ENCODE data around the gene XCL1.
"Not testable (repeated sequence)": the region's sequence is repeated elsewhere in the genome, so short reads cannot be mapped to it uniquely, and the experiment has no call there.

DNA sequence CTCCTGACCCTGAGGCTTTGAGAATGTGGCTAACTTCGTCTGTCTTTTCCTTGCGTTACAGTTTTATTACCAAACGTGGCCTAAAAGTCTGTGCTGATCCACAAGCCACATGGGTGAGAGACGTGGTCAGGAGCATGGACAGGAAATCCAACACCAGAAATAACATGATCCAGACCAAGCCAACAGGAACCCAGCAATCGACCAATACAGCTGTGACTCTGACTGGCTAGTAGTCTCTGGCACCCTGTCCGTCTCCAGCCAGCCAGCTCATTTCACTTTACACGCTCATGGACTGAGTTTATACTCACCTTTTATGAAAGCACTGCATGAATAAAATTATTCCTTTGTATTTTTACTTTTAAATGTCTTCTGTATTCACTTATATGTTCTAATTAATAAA, 4.6 kb downstream of the XCL1 start:
- TF ChIP-seq, protein P1, sequence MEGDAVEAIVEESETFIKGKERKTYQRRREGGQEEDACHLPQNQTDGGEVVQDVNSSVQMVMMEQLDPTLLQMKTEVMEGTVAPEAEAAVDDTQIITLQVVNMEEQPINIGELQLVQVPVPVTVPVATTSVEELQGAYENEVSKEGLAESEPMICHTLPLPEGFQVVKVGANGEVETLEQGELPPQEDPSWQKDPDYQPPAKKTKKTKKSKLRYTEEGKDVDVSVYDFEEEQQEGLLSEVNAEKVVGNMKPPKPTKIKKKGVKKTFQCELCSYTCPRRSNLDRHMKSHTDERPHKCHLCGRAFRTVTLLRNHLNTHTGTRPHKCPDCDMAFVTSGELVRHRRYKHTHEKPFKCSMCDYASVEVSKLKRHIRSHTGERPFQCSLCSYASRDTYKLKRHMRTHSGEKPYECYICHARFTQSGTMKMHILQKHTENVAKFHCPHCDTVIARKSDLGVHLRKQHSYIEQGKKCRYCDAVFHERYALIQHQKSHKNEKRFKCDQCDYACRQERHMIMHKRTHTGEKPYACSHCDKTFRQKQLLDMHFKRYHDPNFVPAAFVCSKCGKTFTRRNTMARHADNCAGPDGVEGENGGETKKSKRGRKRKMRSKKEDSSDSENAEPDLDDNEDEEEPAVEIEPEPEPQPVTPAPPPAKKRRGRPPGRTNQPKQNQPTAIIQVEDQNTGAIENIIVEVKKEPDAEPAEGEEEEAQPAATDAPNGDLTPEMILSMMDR (IDR thresholded peaks at IDR 0.05) = not testable (repeated sequence)
- TF ChIP-seq, protein P2, sequence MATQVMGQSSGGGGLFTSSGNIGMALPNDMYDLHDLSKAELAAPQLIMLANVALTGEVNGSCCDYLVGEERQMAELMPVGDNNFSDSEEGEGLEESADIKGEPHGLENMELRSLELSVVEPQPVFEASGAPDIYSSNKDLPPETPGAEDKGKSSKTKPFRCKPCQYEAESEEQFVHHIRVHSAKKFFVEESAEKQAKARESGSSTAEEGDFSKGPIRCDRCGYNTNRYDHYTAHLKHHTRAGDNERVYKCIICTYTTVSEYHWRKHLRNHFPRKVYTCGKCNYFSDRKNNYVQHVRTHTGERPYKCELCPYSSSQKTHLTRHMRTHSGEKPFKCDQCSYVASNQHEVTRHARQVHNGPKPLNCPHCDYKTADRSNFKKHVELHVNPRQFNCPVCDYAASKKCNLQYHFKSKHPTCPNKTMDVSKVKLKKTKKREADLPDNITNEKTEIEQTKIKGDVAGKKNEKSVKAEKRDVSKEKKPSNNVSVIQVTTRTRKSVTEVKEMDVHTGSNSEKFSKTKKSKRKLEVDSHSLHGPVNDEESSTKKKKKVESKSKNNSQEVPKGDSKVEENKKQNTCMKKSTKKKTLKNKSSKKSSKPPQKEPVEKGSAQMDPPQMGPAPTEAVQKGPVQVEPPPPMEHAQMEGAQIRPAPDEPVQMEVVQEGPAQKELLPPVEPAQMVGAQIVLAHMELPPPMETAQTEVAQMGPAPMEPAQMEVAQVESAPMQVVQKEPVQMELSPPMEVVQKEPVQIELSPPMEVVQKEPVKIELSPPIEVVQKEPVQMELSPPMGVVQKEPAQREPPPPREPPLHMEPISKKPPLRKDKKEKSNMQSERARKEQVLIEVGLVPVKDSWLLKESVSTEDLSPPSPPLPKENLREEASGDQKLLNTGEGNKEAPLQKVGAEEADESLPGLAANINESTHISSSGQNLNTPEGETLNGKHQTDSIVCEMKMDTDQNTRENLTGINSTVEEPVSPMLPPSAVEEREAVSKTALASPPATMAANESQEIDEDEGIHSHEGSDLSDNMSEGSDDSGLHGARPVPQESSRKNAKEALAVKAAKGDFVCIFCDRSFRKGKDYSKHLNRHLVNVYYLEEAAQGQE (IDR thresholded peaks at IDR 0.05; ENCODE audit: insufficient read depth in 1 of 2, low read depth in 2 of 2, low read length in 1 of 2) = not testable (repeated sequence)
- not testable (repeated sequence) for TF ChIP-seq POLR2AphosphoS5 (IDR thresholded peaks at IDR 0.05; ENCODE audit: low read depth, low read length); SIN3A (IDR thresholded peaks at IDR 0.05; ENCODE audit: borderline replicate concordance, insufficient read depth, low read depth, low read length); TCF7L2 (IDR thresholded peaks at IDR 0.05; ENCODE audit: low read depth, low read length)
